ENCODE results near the gene MERTK.
"Not testable (repeated sequence)": the region's sequence is repeated elsewhere in the genome, so short reads cannot be mapped to it uniquely, and the experiment has no call there.

Gene MERTK

GRCh38 chr2:111903930-111904439 is 5.6 kb downstream of the MERTK start:
- Mint-ChIP-seq H3K9me3 (ENCODE audit: low read depth) (no peaks in the 10 kb centered on the region), H3K27ac (no peak overlapping the region), H3K4me3 (no peak overlapping the region), H3K4me1 (ENCODE audit: low read depth) (peaks cover 19% of the 10 kb centered on the region), H3K27me3 (peaks cover 8% of the 10 kb centered on the region), H3K36me3 (no peaks in the 10 kb centered on the region)

DNA sequence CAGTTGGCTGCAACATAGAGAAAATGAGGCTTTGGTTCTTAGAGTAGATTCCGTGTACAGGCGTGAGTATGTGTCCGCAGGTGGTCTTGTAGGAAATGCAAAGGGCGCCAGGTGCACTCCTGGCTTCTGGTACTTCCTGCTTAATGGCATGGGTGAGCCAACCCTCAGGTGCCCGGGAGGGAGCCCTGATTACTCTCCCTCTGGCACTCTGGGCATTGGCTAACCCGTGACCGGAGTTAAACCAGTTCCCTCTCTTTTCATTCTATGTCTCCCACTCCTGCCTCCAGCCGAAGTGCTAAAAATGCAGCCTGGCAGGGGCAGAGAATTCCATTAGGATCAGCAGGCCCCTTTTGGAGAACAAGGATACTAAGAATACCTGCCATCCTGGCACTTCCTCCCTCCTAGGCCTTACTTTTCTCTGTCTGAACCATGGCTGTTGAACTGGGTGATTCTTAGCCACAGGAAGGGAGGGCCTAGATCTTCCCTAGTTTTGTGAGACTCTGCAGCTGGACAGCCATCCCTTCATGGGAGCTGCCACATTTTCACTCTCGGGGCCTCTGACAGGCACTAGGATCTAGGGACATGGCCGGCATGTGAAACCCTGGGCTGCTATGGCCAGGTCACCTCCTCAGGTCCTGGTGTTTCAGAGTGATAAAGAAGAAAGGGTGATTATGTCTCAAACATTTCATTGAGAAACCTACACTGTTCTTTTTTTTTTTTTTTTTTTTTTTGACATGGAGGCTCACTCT is 6.5 kb downstream of the MERTK start:
- H3K4me3 Mint-ChIP-seq, result no peak overlapping the region

DNA sequence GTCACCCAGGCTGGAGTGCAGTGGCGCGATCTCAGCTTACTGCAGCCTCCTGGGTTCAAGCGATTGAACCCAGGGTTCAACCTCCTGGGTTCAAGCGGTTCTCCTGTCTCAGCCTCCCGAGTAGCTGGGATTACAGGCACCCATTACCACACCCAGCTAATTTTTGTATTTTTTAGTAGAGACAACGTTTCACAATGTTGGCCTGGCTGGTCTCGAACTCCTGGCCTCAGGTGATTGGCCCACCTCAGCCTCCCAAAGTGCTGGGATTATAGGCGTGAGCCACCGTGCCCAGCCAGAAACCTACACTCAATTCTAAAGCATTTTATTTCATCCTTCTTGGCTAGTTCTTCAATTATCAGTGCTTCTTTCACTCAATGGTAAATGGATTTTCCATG is 7.1 kb downstream of the MERTK start:
- H3K27me3 Mint-ChIP-seq, H3K27ac Mint-ChIP-seq: not testable (repeated sequence)

More for the DNA sequence above, 6.5 kb downstream of the MERTK start:
- H3K36me3 Mint-ChIP-seq, result no peaks in the 10 kb centered on the region
- H3K9me3 Mint-ChIP-seq (ENCODE audit: low read depth), result no peaks in the 10 kb centered on the region
- no peak overlapping the region for H3K27ac Mint-ChIP-seq
- H3K27me3 Mint-ChIP-seq, result peaks cover 6% of the 10 kb centered on the region
- peaks cover 14% of the 10 kb centered on the region for H3K4me1 Mint-ChIP-seq (ENCODE audit: low read depth)

GRCh38 chr2:111905990-111906735 is 7.8 kb downstream of the MERTK start:
- peak overlapping the region; percentile 28 for H3K27ac Mint-ChIP-seq
- no peaks in the 10 kb centered on the region for H3K27me3 Mint-ChIP-seq
- H3K36me3 Mint-ChIP-seq, result no peaks in the 10 kb centered on the region
- peaks cover 10% of the 10 kb centered on the region for H3K4me1 Mint-ChIP-seq (ENCODE audit: low read depth)
- H3K9me3 Mint-ChIP-seq (ENCODE audit: low read depth), result no peaks in the 10 kb centered on the region
- no peak overlapping the region for H3K4me3 Mint-ChIP-seq

More for the DNA sequence above, 7.1 kb downstream of the MERTK start:
- peaks cover 12% of the 10 kb centered on the region for H3K4me1 Mint-ChIP-seq (ENCODE audit: low read depth)
- not testable (repeated sequence) for H3K4me3 Mint-ChIP-seq; H3K9me3 Mint-ChIP-seq (ENCODE audit: low read depth); H3K36me3 Mint-ChIP-seq

GRCh38 chr2:111908578-111908977 is 10.2 kb downstream of the MERTK start:
- H3K4me3 Mint-ChIP-seq, result no peak overlapping the region
- H3K27ac Mint-ChIP-seq, result no peak overlapping the region
- no peaks in the 10 kb centered on the region for H3K27me3 Mint-ChIP-seq
- no peaks in the 10 kb centered on the region for H3K36me3 Mint-ChIP-seq
- no peaks in the 10 kb centered on the region for H3K9me3 Mint-ChIP-seq (ENCODE audit: low read depth)
- peaks cover 10% of the 10 kb centered on the region for H3K4me1 Mint-ChIP-seq (ENCODE audit: low read depth)

DNA sequence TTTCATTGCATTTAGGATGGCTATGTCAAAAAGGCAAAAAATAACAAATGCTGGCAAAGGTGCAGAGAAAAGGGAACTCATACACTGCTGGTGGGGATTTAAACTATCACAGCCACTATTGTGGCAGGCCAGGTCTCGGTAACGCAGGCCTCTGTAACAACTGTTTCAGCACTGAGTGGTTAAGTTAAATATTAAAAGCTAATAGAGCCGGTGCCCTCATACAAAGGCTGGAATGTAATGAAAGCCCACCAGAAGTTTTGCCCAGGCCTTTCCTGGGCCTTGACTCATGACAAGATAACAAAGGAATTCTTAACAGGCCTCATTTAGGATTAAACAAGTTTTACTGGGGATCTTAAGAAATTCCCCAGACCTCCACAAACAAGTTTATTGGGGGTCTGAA is 10.7 kb downstream of the MERTK start:
- no peaks in the 10 kb centered on the region for H3K27me3 Mint-ChIP-seq
- peaks cover 10% of the 10 kb centered on the region for H3K4me1 Mint-ChIP-seq (ENCODE audit: low read depth)
- no peak overlapping the region for H3K27ac Mint-ChIP-seq
- H3K36me3 Mint-ChIP-seq, result no peaks in the 10 kb centered on the region
- H3K4me3 Mint-ChIP-seq, result no peak overlapping the region
- H3K9me3 Mint-ChIP-seq (ENCODE audit: low read depth), result no peaks in the 10 kb centered on the region

DNA sequence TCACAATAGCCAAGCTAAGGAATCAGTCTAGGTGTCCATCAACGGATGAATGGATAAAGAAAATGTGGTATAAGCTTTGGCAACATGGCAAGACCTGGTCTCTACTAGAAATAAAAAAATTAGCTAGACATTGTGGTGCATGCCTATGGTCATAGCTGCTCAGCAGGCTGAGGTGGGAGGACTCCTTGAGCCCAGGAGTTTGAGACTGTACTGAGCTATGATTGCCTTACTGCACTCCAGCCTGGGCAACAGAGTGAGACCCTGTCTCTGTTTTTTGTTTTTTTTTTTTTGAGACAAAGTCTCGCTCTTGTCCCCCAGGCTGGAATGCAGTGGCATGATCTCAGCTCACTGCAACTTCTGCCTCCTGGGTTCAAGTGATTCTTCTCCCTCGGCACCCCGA is 11.6 kb downstream of the MERTK start:
- H3K27me3 Mint-ChIP-seq; H3K36me3 Mint-ChIP-seq; H3K27ac Mint-ChIP-seq; H3K4me3 Mint-ChIP-seq; H3K9me3 Mint-ChIP-seq (ENCODE audit: low read depth): not testable (repeated sequence)
- H3K4me1 Mint-ChIP-seq (ENCODE audit: low read depth), result peaks cover 10% of the 10 kb centered on the region

DNA sequence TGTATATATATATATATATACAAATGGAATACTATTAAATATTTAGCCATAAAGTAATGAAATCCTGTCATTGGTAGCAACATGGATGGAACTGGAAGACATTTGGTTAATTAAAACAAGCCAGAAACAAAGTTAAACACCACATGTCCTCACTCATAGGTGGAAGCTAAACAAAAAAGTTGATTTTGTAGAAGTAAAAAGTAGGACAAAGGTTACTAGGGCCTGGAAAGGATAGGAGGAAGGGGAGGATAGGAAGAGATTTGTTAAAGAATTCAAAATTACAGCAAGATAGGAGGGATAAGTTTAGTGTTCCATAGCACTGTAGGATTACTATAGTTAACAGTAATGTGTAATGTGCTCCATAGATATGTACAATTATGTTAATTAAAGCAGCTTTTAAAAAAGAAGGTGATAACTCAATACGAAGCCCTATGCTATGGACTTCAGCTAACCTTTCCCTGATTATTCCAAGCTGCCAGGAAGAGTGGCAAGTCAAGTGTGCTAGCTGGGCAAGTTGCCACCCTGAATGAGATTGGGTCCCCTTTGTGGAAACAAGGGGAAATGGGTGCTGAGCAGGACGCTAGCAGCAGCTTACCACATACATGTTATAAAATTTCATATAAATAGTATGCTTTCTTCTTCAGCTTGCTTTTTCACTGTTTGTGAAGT is 12.3 kb downstream of the MERTK start:
- Mint-ChIP-seq H3K4me1 (ENCODE audit: low read depth) (peaks cover 10% of the 10 kb centered on the region), H3K4me3 (no peak overlapping the region), H3K9me3 (ENCODE audit: low read depth) (no peaks in the 10 kb centered on the region), H3K36me3 (no peaks in the 10 kb centered on the region), H3K27ac (no peak overlapping the region), H3K27me3 (no peaks in the 10 kb centered on the region)

DNA sequence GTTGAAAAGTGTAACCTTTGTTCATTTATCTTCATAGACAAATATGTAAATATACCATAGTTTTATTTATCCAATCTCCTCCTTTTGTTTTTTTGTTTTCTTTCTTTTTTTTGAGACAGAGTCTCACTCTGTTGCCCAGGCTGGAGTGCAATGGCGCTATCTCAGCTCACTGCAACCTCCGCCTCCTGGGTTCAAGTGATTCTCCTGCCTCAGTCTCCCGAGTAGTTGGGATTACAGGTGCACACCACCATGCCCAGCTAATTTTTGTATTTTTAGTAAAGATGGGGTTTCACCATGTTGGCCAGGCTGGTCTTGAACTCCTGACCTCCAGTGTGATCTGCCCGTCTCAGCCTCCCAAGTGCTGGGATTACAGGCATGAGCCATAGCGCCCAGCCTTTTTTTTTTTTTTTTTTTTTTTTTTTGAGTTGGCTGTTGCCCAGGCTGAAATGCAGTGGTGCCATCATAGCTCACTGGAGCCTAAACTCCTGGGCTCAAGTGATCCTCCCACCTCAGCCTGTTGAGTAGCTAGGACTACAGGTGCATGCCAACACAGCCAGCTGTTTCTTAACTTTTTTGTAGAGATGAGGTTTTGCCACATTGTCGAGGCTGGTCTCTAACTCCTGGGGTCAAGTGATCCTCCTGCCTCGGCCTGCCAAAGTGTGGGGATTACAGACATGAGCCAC is 13.0 kb downstream of the MERTK start:
- H3K4me1 Mint-ChIP-seq (ENCODE audit: low read depth); H3K36me3 Mint-ChIP-seq; H3K4me3 Mint-ChIP-seq; H3K27ac Mint-ChIP-seq; H3K27me3 Mint-ChIP-seq; H3K9me3 Mint-ChIP-seq (ENCODE audit: low read depth): not testable (repeated sequence)

- Mint-ChIP-seq H3K9me3 (ENCODE audit: low read depth) (no peaks in the 10 kb centered on the region), H3K36me3 (no peaks in the 10 kb centered on the region), H3K4me3 (no peak overlapping the region), H3K27ac (no peak overlapping the region), H3K4me1 (ENCODE audit: low read depth) (no peaks in the 10 kb centered on the region), H3K27me3 (no peaks in the 10 kb centered on the region)
Observed at GRCh38 chr2:111912547-111912946, 14.1 kb downstream of the MERTK start.

DNA sequence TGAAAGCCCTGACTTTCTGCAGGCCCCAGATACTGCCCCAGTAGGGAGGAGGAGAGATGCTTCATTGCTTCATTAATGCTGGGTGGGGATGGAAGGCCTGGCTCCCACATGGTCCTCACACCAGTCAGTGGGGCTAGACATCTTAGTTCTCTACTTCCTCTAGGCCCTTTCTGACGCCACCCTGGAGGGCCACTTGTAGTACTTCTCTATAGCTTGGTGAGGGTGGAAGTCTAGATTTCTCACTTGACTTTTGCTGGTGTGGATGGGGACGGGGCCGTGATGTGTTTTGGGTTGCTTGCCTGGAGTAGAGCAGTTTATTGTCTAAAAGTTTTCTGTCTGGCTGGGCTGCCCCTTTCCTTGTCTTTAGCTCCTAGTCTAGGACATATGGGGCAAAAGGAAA is 18.7 kb downstream of the MERTK start:
- no peaks in the 10 kb centered on the region for H3K4me1 Mint-ChIP-seq (ENCODE audit: low read depth)
- no peak overlapping the region for H3K4me3 Mint-ChIP-seq
- H3K36me3 Mint-ChIP-seq, result no peaks in the 10 kb centered on the region
- no peaks in the 10 kb centered on the region for H3K9me3 Mint-ChIP-seq (ENCODE audit: low read depth)
- H3K27me3 Mint-ChIP-seq, result no peaks in the 10 kb centered on the region
- no peak overlapping the region for H3K27ac Mint-ChIP-seq

GRCh38 chr2:111918383-111918806 is 20.0 kb downstream of the MERTK start:
- Mint-ChIP-seq H3K27ac (no peak overlapping the region), H3K36me3 (no peaks in the 10 kb centered on the region), H3K27me3 (no peaks in the 10 kb centered on the region)

DNA sequence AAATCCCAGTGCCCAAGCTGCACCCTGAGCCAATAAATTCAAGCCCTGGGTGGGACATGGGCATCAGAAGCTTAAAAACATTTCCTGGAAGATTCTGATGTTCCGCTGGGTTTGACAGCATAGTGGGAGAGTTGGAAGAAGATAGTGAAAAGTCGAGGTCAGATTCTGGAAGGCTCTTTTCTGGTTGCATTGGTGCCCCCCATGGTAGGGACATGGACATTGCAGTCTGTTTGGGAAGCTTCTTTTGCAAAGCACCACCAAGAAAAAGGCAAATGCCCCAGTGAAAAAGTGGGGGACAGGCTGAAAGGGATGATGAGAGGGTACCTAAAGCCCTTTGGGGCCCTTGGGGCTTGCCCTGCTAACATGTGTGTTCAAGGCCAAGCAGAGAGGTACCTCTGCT is 21.0 kb downstream of the MERTK start:
- Mint-ChIP-seq H3K9me3 (ENCODE audit: low read depth) (no peaks in the 10 kb centered on the region), H3K27me3 (no peaks in the 10 kb centered on the region), H3K36me3 (no peaks in the 10 kb centered on the region), H3K27ac (no peak overlapping the region), H3K4me1 (ENCODE audit: low read depth) (no peaks in the 10 kb centered on the region), H3K4me3 (no peak overlapping the region)

More at GRCh38 chr2:111918383-111918806, 20.0 kb downstream of the MERTK start:
- Mint-ChIP-seq H3K4me3 (no peak overlapping the region), H3K4me1 (ENCODE audit: low read depth) (no peaks in the 10 kb centered on the region), H3K9me3 (ENCODE audit: low read depth) (no peaks in the 10 kb centered on the region)

DNA sequence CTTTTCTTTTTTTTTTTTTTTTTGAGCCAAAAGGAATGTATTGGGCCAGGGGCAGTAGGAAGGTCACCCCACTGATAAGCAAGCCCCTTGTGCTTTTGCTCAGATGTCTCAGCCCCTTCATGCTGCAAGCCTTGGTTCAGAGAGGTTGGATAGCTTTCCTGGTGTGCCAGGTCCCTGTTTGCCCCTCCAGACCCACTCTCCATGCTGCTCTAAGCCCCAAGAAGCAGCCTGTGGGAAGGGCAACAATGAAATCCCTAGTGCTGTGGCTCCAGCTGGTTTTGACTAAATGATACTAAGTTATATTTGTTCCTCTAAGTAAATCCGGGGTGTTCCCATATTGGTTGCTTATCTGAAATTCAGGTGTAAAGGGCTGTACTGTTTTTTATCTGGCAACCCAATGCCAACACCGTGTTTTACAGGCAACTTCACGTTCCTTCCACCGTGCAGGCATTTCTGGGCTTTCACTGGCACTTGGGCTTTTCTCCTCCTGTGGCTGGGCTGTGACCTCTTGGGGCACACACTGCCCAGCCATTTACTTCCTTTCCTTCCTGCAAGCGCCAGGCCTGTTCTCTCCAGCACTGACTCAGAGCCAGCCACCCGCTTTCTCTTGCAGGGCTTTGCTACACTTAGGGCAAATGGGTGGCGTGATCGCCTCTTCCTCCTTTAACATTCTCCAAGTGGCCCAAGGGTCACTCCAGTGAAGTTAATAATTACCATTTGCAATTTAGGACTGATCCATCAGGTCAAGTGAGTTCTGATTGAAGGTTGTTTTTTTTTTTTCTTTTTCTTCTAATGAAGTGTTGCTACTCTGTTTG is 21.6 kb downstream of the MERTK start:
- H3K27ac Mint-ChIP-seq, result no peak overlapping the region

More for the DNA sequence above, 21.6 kb downstream of the MERTK start:
- H3K9me3 Mint-ChIP-seq (ENCODE audit: low read depth), result no peaks in the 10 kb centered on the region
- H3K4me1 Mint-ChIP-seq (ENCODE audit: low read depth), result no peaks in the 10 kb centered on the region
- H3K4me3 Mint-ChIP-seq, result no peak overlapping the region
- H3K36me3 Mint-ChIP-seq, result no peaks in the 10 kb centered on the region
- no peaks in the 10 kb centered on the region for H3K27me3 Mint-ChIP-seq

Data from activated naive CD8-positive, alpha-beta T cell (primary cell).